CD4-positive, alpha-beta T cell (primary cell): ENCODE results near the gene KRTAP22-1. TPM values are rescaled to one million over a fixed set of nuclear protein-coding genes. Genes with fewer than 3 reads are reported as not detected.

ENCODE experiments used
- ATAC-seq: fragments of 200-7000 bp; cut with Tn5 transposase; one replicate; pipeline ENCODE4 v1.10.0; 2022; ENCODE audit warnings: mild to moderate bottlenecking; ENCODE audit not compliant: poor library complexity
- CTCF ChIA-PET: fragments of 350-600 bp; sonication (Branson Sonifier 250); formaldehyde crosslinking; loops from one replicate; lab custom pipeline; 2021; ENCODE audit warnings: antibody characterized with exemption, inconsistent platforms; lab: Charles Lee
- POLR2A ChIA-PET: fragments of 350-600 bp; sonication (Branson Sonifier 250); formaldehyde crosslinking; loops from one replicate; lab custom pipeline; 2021; ENCODE audit warnings: antibody characterized with exemption, inconsistent platforms; lab: Charles Lee
- DNase-seq, 14 experiments: peaks; one replicate each; pipeline ENCODE4 v3.0.0-alpha.2; 2013 to 2020; ENCODE audit warnings: mixed read lengths in 2 of 14
- H3K27ac ChIP-seq, 2 donors: one replicate each; pipeline versions ENCODE4 v1.5.1 to v1.7.0; 2013; ENCODE audit warnings: low read length in 2 of 2, low read depth in 1 of 2, mild to moderate bottlenecking in 1 of 2
- H3K27me3 ChIP-seq, 2 experiments: 1 replicate in 1 of 2; 2 replicates in 1 of 2; pipeline versions ENCODE4 v1.6.1 to v1.7.0; 2013; ENCODE audit warnings: low read length in 2 of 2, control low read depth in 1 of 2, mild to moderate bottlenecking in 1 of 2, moderate library complexity in 1 of 2; ENCODE audit not compliant: insufficient read depth in 2 of 2, control insufficient read depth in 1 of 2
- H3K36me3 ChIP-seq: one replicate; pipeline ENCODE4 v1.6.1; 2013; ENCODE audit warnings: low read length, control low read depth; ENCODE audit not compliant: insufficient read depth
- H3K4me1 ChIP-seq: one replicate; pipeline ENCODE4 v1.6.1; 2013; ENCODE audit warnings: low read length, control low read depth; ENCODE audit not compliant: insufficient read depth
- H3K4me3 ChIP-seq: one replicate; pipeline ENCODE4 v1.5.1; 2013; ENCODE audit warnings: mild to moderate bottlenecking, low read length, moderate library complexity
- H3K9me3 ChIP-seq, 2 experiments: 1 replicate in 1 of 2; 2 replicates in 1 of 2; pipeline versions ENCODE4 v1.6.1 to v1.7.0; 2013; ENCODE audit warnings: low read length in 2 of 2, mild to moderate bottlenecking in 2 of 2, control low read depth in 1 of 2, moderate library complexity in 1 of 2; ENCODE audit not compliant: control insufficient read depth in 1 of 2, insufficient read depth in 1 of 2
- H3K27ac Mint-ChIP-seq: one replicate; pipeline ENCODE4 v1.8.0; 2020; ENCODE audit warnings: mixed read lengths
- H3K27me3 Mint-ChIP-seq: one replicate; pipeline ENCODE4 v1.8.0; 2021; ENCODE audit warnings: mixed read lengths
- H3K36me3 Mint-ChIP-seq: one replicate; pipeline ENCODE4 v1.8.0; 2021; ENCODE audit warnings: low read depth, mixed read lengths
- H3K4me1 Mint-ChIP-seq: one replicate; pipeline ENCODE4 v1.8.0; 2021; ENCODE audit warnings: low read depth, mixed read lengths
- H3K4me3 Mint-ChIP-seq: one replicate; pipeline ENCODE4 v1.8.0; 2020; ENCODE audit warnings: mild to moderate bottlenecking, mixed read lengths
- H3K9me3 Mint-ChIP-seq: one replicate; pipeline ENCODE4 v1.8.0; 2020; ENCODE audit warnings: mixed read lengths
- CTCF ChIP-seq: fragments of 200-600 bp; IDR thresholded peaks from one replicate; pipeline ENCODE4 v1.8.0; 2022; ENCODE audit warnings: antibody characterized with exemption, mild to moderate bottlenecking
- intact Hi-C, 2 experiments: fragments of 100-400 bp; cut with DNase I in 1 of 2; cut with micrococcal nuclease in 1 of 2; formaldehyde crosslinking; loops; one replicate each; pipeline versions ENCODE4 v1.15.1 to v1.9.0; 2023 to 2025; cut with DNase I, micrococcal nuclease
- total RNA-seq, 174 experiments: library from RNA in 2 of 174; stranded (reverse) in 2 of 174; gene quantifications; one replicate each; pipeline ENCODE4 v1.2.3 and lab custom pipeline; 2021 to 2026

The KRTAP22-1 gene
- total RNA-seq, 2 experiments from 2014 or later = not detected

GRCh38 chr21:30579346-30579745, 21.5 kb upstream of the KRTAP22-1 start:
- Mint-ChIP-seq H3K36me3 (no peaks in the 10 kb centered on the region), H3K4me1 (no peaks in the 10 kb centered on the region), H3K27ac (no peak overlapping the region), H3K4me3 (no peak overlapping the region), H3K27me3 (no peaks in the 10 kb centered on the region), H3K9me3 (no peaks in the 10 kb centered on the region)
- Histone ChIP-seq H3K4me3 (no peak overlapping the region), H3K9me3 (no peaks in the 10 kb centered on the region), H3K27ac (no peak overlapping the region), H3K27me3 (no peaks in the 10 kb centered on the region), H3K36me3 (no peaks in the 10 kb centered on the region), H3K4me1 (no peaks in the 10 kb centered on the region)
- no peak for TF ChIP-seq CTCF
- DNase-seq (no peak), ATAC-seq (no peak)
- intact Hi-C loops = no loop called here
- ChIA-PET CTCF (no interaction called here), POLR2A (no interaction called here)

- H3K36me3 ChIP-seq = no peaks in the 10 kb centered on the region
- Mint-ChIP-seq H3K4me3 (no peak overlapping the region), H3K36me3 (no peaks in the 10 kb centered on the region), H3K9me3 (no peaks in the 10 kb centered on the region), H3K27ac (no peak overlapping the region), H3K27me3 (no peaks in the 10 kb centered on the region), H3K4me1 (no peaks in the 10 kb centered on the region)
- intact Hi-C loops = no loop called here
- H3K27me3 ChIP-seq = no peaks in the 10 kb centered on the region
- no peak for TF ChIP-seq CTCF
- ChIA-PET POLR2A (no interaction called here), CTCF (no interaction called here)
- H3K9me3 ChIP-seq = no peaks in the 10 kb centered on the region
- no peaks in the 10 kb centered on the region for H3K4me1 ChIP-seq
- no peak overlapping the region for H3K4me3 ChIP-seq
- DNase-seq = no peak
- no peak overlapping the region for H3K27ac ChIP-seq
- ATAC-seq = no peak
Observed at GRCh38 chr21:30580132-30580531, 20.8 kb upstream of the KRTAP22-1 start.

- Mint-ChIP-seq H3K27me3 (no peaks in the 10 kb centered on the region), H3K27ac (no peak overlapping the region), H3K4me1 (no peaks in the 10 kb centered on the region), H3K36me3 (no peaks in the 10 kb centered on the region), H3K4me3 (no peak overlapping the region), H3K9me3 (no peaks in the 10 kb centered on the region)
- Histone ChIP-seq H3K36me3 (no peaks in the 10 kb centered on the region), H3K9me3 (no peaks in the 10 kb centered on the region), H3K4me3 (no peak overlapping the region), H3K4me1 (no peaks in the 10 kb centered on the region), H3K27me3 (no peaks in the 10 kb centered on the region), H3K27ac (no peak overlapping the region)
- TF ChIP-seq CTCF = no peak
- POLR2A ChIA-PET = no interaction called here
- DNase-seq (no peak), ATAC-seq (no peak)
- CTCF ChIA-PET = no interaction called here
- intact Hi-C loops = no loop called here
Observed at GRCh38 chr21:30582870-30583269, 18.0 kb upstream of the KRTAP22-1 start.
